ENCODE results near the gene TRIP12. TPM values are rescaled to one million over a fixed set of nuclear protein-coding genes. Genes with fewer than 3 reads are reported as not detected.

Gene TRIP12
- total and polyA plus RNA-seq, 8 donors, result 13.4 to 342 (median 117) TPM

DNA sequence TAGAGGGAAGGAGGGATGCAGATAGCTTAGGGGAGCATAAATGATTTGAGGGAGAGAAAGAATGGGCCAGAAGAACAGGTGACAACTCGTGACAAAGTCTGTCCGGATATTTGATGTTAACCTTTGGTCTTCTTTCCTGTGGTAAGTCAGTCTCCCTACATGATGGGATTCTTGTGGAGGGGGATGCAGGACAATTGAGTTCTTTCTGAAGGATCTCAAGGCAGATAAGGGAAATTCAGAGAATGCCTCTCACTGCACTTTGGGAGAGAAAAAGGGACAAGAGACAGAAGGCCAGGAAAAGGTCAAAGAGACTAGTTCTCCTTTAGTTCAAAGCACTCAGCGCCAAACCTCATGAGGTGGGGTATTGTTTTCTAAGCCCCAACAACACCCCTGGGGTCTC, 34.7 kb upstream of the TRIP12 start:
- no peak overlapping the region for H3K4me3 ChIP-seq
- TF ChIP-seq EP300 (IDR thresholded peaks at IDR 0.05), result no peak
- TF ChIP-seq POLR2A (IDR thresholded peaks at IDR 0.05), result no peak
- TF ChIP-seq CTCF (IDR thresholded peaks at IDR 0.05), result no peak
- TF ChIP-seq POLR2AphosphoS5 (IDR thresholded peaks at IDR 0.05), result no peak
- no peaks in the 10 kb centered on the region for H3K27me3 ChIP-seq
- H3K27ac ChIP-seq, result no peak overlapping the region
- no peaks in the 10 kb centered on the region for H3K4me1 ChIP-seq
- WGBS, 5 donors, result 83 to 93% (median 89%) methylated on average over 3 of the region's 3 CpGs
- DNase-seq, result no peak
- no peaks in the 10 kb centered on the region for H3K9me3 ChIP-seq
- intact Hi-C loops (cut with DNase I; ENCODE audit: low total_unique reads), result no loop called here
- no peaks in the 10 kb centered on the region for H3K36me3 ChIP-seq

DNA sequence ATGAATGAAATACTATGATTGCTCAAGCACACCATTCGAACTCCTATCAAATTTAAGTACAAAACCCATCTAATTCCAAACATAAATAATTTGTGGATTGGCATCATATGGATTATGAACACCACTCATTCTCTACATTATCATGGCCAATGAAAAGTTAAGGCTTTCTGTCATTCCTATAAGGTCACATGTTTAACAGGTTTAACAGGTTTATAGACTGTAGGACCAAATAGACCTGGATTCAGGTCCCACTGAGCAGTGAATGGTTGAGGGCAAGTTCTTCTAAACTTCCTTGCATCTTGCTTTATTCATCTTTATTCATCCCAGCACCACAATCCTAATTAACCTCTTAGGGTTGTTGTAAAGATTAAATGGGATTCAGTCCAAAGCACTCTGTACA, 33.9 kb upstream of the TRIP12 start:
- H3K36me3 ChIP-seq, result no peaks in the 10 kb centered on the region
- DNase-seq, result no peak
- no peak overlapping the region for H3K27ac ChIP-seq
- no peaks in the 10 kb centered on the region for H3K9me3 ChIP-seq
- H3K27me3 ChIP-seq, result no peaks in the 10 kb centered on the region
- H3K4me3 ChIP-seq, result no peak overlapping the region
- H3K4me1 ChIP-seq, result no peaks in the 10 kb centered on the region
- 70 to 86% (median 83%) methylated on average over 1 of the region's 1 CpG for WGBS, 5 donors
- TF ChIP-seq POLR2AphosphoS5 (IDR thresholded peaks at IDR 0.05) (no peak), POLR2A (IDR thresholded peaks at IDR 0.05) (no peak), EP300 (IDR thresholded peaks at IDR 0.05) (no peak), CTCF (IDR thresholded peaks at IDR 0.05) (no peak)
- intact Hi-C loops (cut with DNase I; ENCODE audit: low total_unique reads), result no loop called here

DNA sequence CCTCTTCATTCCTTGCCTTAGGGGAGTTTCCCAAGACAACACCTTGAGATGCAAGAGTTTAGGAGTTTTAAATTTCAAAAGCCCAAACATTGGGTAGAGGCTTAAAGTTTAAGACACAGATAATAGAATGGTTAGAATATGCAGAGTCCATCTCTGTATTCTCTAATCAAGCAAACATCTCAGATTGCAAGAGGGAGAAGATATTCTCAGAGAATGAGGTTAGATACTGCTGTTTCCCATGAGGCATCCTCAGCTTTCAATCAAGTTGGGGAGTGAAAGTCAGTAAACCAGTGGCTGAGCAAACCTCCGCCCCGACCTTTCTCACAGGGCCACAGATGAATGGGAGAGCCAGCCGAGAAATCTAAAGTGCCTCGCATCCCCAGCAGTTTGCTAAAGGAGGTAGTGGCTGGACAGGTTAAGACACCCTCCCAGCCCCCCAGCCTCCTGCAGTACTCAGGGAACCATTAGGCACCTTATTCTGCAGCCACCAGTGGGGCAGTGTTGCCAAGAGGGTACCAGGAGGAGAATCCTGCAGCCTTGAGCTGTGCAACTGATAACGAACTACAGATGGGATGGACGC, 30.5 kb upstream of the TRIP12 start:
- H3K4me3 ChIP-seq, result no peak overlapping the region
- no peaks in the 10 kb centered on the region for H3K36me3 ChIP-seq
- no peak for DNase-seq
- intact Hi-C loops (cut with DNase I; ENCODE audit: low total_unique reads), result no loop called here
- no peaks in the 10 kb centered on the region for H3K4me1 ChIP-seq
- no peaks in the 10 kb centered on the region for H3K9me3 ChIP-seq
- no peaks in the 10 kb centered on the region for H3K27me3 ChIP-seq
- 88 to 100% (median 91%) methylated on average over 4 to 6 of the region's 6 CpGs for WGBS, 5 donors
- TF ChIP-seq CTCF (IDR thresholded peaks at IDR 0.05) (no peak), EP300 (IDR thresholded peaks at IDR 0.05) (no peak), POLR2AphosphoS5 (IDR thresholded peaks at IDR 0.05) (no peak), POLR2A (IDR thresholded peaks at IDR 0.05) (no peak)
- H3K27ac ChIP-seq, result no peak overlapping the region

GRCh38 chr2:229947544-229947943, 25.7 kb upstream of the TRIP12 start:
- intact Hi-C loops (cut with DNase I; ENCODE audit: low total_unique reads), result no loop called here

More at GRCh38 chr2:229947544-229947943, 25.7 kb upstream of the TRIP12 start:
- Histone ChIP-seq H3K4me1 (peaks cover 0 to 6% (median 0%) of the 10 kb centered on the region in 4 donors), H3K9me3 (no peaks in the 10 kb centered on the region), H3K4me3 (no peak overlapping the region), H3K27me3 (no peaks in the 10 kb centered on the region), H3K27ac (no peak overlapping the region), H3K36me3 (no peaks in the 10 kb centered on the region)
- no peak for TF ChIP-seq POLR2A (IDR thresholded peaks at IDR 0.05)
- no peak for TF ChIP-seq EP300 (IDR thresholded peaks at IDR 0.05)
- TF ChIP-seq POLR2AphosphoS5 (IDR thresholded peaks at IDR 0.05), result no peak
- TF ChIP-seq CTCF (IDR thresholded peaks at IDR 0.05), result no peak
- WGBS, 5 donors, result 77 to 88% (median 82%) methylated on average over 1 of the region's 1 CpG
- no peak for DNase-seq
